ENCODE results near the gene CCDC183. TPM values are rescaled to one million over a fixed set of nuclear protein-coding genes. Genes with fewer than 3 reads are reported as not detected.
"Not testable (repeated sequence)": the region's sequence is repeated elsewhere in the genome, so short reads cannot be mapped to it uniquely, and the experiment has no call there.

CCDC183 gene
- total and polyA plus RNA-seq, 10 of the 15 experiments (the other 5 are each of a cell fraction or from before 2014, with no cell fraction given) = 0.04 to 1.2 (median 0.55) TPM; not detected in 5

DNA sequence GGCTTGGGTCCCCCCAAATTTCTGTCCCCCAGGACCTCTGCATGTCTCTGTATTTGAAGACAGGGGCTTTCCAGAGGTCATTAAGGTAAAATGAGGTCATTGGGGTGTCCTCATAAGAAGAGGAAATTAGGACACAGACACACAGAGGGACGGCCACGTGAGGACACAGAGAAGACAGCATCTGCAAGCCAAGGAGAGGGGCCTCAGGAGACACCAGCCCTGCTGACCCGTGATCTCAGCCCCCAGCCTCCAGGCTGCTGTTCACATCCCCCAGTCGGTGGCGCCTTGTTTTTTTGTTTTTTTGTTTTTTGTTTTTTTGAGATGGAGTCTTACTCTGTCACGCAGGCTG, 1.2 kb upstream of the CCDC183 start:
- intact Hi-C loops (cut with micrococcal nuclease; ENCODE audit: unreplicated experiment) = loop anchor here (10.0 kb wide), 1 partner anchor 150 kb away; the partner anchor contains the start of genes C8G and FBXW5
- RAD21 ChIA-PET (ENCODE audit: unreplicated experiment) = no interaction called here
- no TSS peak for BruUV-seq (replicated peaks)
- H3K36me3 ChIP-seq (ENCODE audit: control insufficient read depth in 2 of 2, insufficient read depth in 2 of 2, low read length in 1 of 2) = no peaks in the 10 kb centered on the region
- WGBS (ENCODE audit: insufficient coverage, insufficient replicate concordance, low lambda C conversion rate, missing lambda C conversion rate) = 61% methylated on average over 6 of the region's 6 CpGs
- POLR2A ChIA-PET = interaction anchor here (0.6 kb wide), 1 partner anchor 67 kb away, joined by 3 read pairs; no protein-coding TSS in a partner anchor
- SMC1A ChIA-PET (ENCODE audit: uncharacterized antibody, unreplicated experiment) = no interaction called here
- peaks cover 2% of the 10 kb centered on the region; the same call in 1 of the 2 replicates for H4K20me1 ChIP-seq (ENCODE audit: control insufficient read depth, insufficient read depth)
- no peak overlapping the region for H3K9ac ChIP-seq (ENCODE audit: control insufficient read depth, insufficient read depth, low read length)
- no peaks in the 10 kb centered on the region for H3K27me3 ChIP-seq (replicated peaks in 1 of 2; ENCODE audit: control insufficient read depth in 2 of 2, insufficient read depth in 2 of 2, low read length in 1 of 2)
- CTCF ChIA-PET = interaction anchor here (3.3 kb wide), 1 partner anchor 240 kb away, joined by 27 read pairs; no protein-coding TSS in a partner anchor
- peaks cover 2% of the 10 kb centered on the region; the same call in 1 of the 2 replicates for H3K79me2 ChIP-seq (ENCODE audit: control insufficient read depth, insufficient read depth, low read length)
- H2AFZ ChIP-seq (ENCODE audit: control insufficient read depth, low read depth, low read length) = no peak overlapping the region
- TF ChIP-seq NR2F1 (conservative IDR thresholded peaks at IDR 0.05) (peak; percentile 19; the same call in 1 of the 2 replicates), ZZZ3 (IDR thresholded peaks at IDR 0.05; ENCODE audit: control insufficient read depth, insufficient read length, low read depth) (no peak), IKZF1 (conservative IDR thresholded peaks at IDR 0.05) (no peak), MAX (IDR thresholded peaks at IDR 0.05; ENCODE audit: low read depth, low read length) (no peak), SMAD5 (IDR thresholded peaks at IDR 0.05; ENCODE audit: low read depth) (no peak)
- peaks cover 11% of the 10 kb centered on the region for H3K4me1 ChIP-seq (ENCODE audit: control insufficient read depth, insufficient read depth, low read length)
- no peak for FAIRE-seq
- no peak for DNase-seq (ENCODE audit: low read depth, low spot score)
- in situ Hi-C loops (cut with MboI) = loop anchor here (5.0 kb wide), 1 partner anchor 242 kb away; no protein-coding TSS in a partner anchor
- no peak overlapping the region for H3K27ac ChIP-seq (ENCODE audit: control insufficient read depth, insufficient read depth)
- no peak overlapping the region for H3K4me3 ChIP-seq
- H3K4me2 ChIP-seq (ENCODE audit: control insufficient read depth, insufficient read depth) = no peak overlapping the region
- H3K9me3 ChIP-seq (replicated peaks; ENCODE audit: control insufficient read depth, insufficient read depth, low read length) = no peaks in the 10 kb centered on the region
- ATAC-seq = no peak

GRCh38 chr9:136796775-136797347, 723 bp downstream of the CCDC183 start:
- 20% methylated on average over 10 of the region's 10 CpGs for WGBS (ENCODE audit: insufficient coverage, insufficient replicate concordance, low lambda C conversion rate, missing lambda C conversion rate)
- H2AFZ ChIP-seq (ENCODE audit: control insufficient read depth, low read depth, low read length); ATAC-seq; FAIRE-seq; H3K27ac ChIP-seq (ENCODE audit: control insufficient read depth, insufficient read depth); H3K9me3 ChIP-seq (replicated peaks; ENCODE audit: control insufficient read depth, insufficient read depth, low read length); BruUV-seq (replicated peaks); H3K4me3 ChIP-seq; H3K27me3 ChIP-seq (replicated peaks in 1 of 2; ENCODE audit: control insufficient read depth in 2 of 2, insufficient read depth in 2 of 2, low read length in 1 of 2); RAD21 ChIA-PET (ENCODE audit: unreplicated experiment); H3K4me2 ChIP-seq (ENCODE audit: control insufficient read depth, insufficient read depth); DNase-seq (ENCODE audit: low read depth, low spot score); H3K79me2 ChIP-seq (ENCODE audit: control insufficient read depth, insufficient read depth, low read length); H4K20me1 ChIP-seq (ENCODE audit: control insufficient read depth, insufficient read depth); POLR2A ChIA-PET; CTCF ChIA-PET; H3K9ac ChIP-seq (ENCODE audit: control insufficient read depth, insufficient read depth, low read length); H3K36me3 ChIP-seq (ENCODE audit: control insufficient read depth in 2 of 2, insufficient read depth in 2 of 2, low read length in 1 of 2): not testable (repeated sequence)
- SMC1A ChIA-PET (ENCODE audit: uncharacterized antibody, unreplicated experiment) = interaction anchor here (0.6 kb wide), 1 partner anchor 146 kb away, joined by 3 read pairs; no protein-coding TSS in a partner anchor
- intact Hi-C loops (cut with micrococcal nuclease; ENCODE audit: unreplicated experiment) = loop anchor here (10.0 kb wide), 1 partner anchor 148 kb away; the partner anchor contains the start of genes C8G and FBXW5
- in situ Hi-C loops (cut with MboI) = loop anchor here (5.0 kb wide), 1 partner anchor 240 kb away; no protein-coding TSS in a partner anchor
- peaks cover 16% of the 10 kb centered on the region for H3K4me1 ChIP-seq (ENCODE audit: control insufficient read depth, insufficient read depth, low read length)
